Measurements from ENCODE around the gene POU6F2.

Gene POU6F2

GRCh38 chr7:39310699-39311098 lies 333.0 kb downstream of the POU6F2 start:
- no peak for TF ChIP-seq CREB1 (IDR thresholded peaks at IDR 0.05; ENCODE audit: low read depth)
- no peak for TF ChIP-seq TAF1 (IDR thresholded peaks at IDR 0.05; ENCODE audit: low read depth)
- TF ChIP-seq TCF12 (IDR thresholded peaks at IDR 0.05; ENCODE audit: low read depth) = no peak
- TF ChIP-seq EGR1 (IDR thresholded peaks at IDR 0.05) = no peak
- TF ChIP-seq RAD21 (IDR thresholded peaks at IDR 0.05; ENCODE audit: low read depth) = no peak
- TF ChIP-seq REST (IDR thresholded peaks at IDR 0.05; ENCODE audit: low read depth) = no peak
- TF ChIP-seq TEAD4 (IDR thresholded peaks at IDR 0.05) = no peak
- no peak for TF ChIP-seq FOXM1 (IDR thresholded peaks at IDR 0.05; ENCODE audit: borderline replicate concordance, low read depth)
- no peak for TF ChIP-seq MAX (IDR thresholded peaks at IDR 0.05)
- TF ChIP-seq ZBTB7A (IDR thresholded peaks at IDR 0.05; ENCODE audit: low read depth) = no peak
- TF ChIP-seq YY1 (IDR thresholded peaks at IDR 0.05; ENCODE audit: low read depth) = no peak

DNA sequence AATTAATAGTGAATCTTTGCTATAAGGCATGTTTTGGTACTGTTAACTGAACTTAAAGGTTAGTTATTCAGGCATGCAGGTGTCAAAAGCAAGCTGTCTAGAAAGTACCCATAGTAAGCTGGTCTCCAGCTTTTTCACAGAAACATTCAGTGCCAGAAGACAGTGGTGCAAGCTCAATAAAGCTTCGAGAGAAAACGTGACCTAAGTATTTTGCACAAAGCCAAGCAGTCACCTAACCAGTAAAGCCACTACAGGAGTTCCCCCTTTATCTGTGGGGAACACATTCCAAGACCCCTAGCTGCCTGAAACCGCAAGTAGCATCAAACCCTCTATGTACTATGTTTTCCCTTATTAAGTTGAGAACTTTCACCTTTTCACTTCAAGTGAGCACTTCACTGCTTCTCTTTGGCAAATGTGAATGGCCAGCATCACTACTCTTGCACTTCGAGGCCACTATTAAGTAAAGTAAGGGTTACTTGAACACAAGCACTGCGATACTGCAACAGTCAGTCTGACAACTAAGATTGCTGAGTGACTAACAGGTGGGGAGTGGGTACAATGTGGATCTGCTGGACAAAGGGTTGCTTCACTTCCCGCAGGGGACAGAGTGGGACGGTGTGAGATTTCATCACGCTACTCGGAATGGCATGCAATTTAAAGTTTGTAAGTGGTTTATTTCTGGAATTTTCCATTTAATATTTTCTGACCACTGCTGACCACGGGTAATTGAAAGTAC lies 334.7 kb downstream of the POU6F2 start:
- TF ChIP-seq FOXM1 (IDR thresholded peaks at IDR 0.05; ENCODE audit: borderline replicate concordance, low read depth) = no peak
- no peak for TF ChIP-seq RAD21 (IDR thresholded peaks at IDR 0.05; ENCODE audit: low read depth)
- TF ChIP-seq EP300 (IDR thresholded peaks at IDR 0.05; ENCODE audit: borderline replicate concordance) = no peak
- TF ChIP-seq ZBTB7A (IDR thresholded peaks at IDR 0.05; ENCODE audit: low read depth) = no peak
- TF ChIP-seq EGR1 (IDR thresholded peaks at IDR 0.05) = no peak
- no peak for TF ChIP-seq CREB1 (IDR thresholded peaks at IDR 0.05; ENCODE audit: low read depth)
- no peak for TF ChIP-seq TCF12 (IDR thresholded peaks at IDR 0.05; ENCODE audit: low read depth)
- no peak for TF ChIP-seq TEAD4 (IDR thresholded peaks at IDR 0.05)
- TF ChIP-seq TAF1 (IDR thresholded peaks at IDR 0.05; ENCODE audit: low read depth) = no peak
- TF ChIP-seq NFIC (IDR thresholded peaks at IDR 0.05) = no peak
- TF ChIP-seq REST (IDR thresholded peaks at IDR 0.05; ENCODE audit: low read depth) = no peak
- TF ChIP-seq CEBPB (IDR thresholded peaks at IDR 0.05) = no peak
- no peak for TF ChIP-seq MAX (IDR thresholded peaks at IDR 0.05)
- no peak for TF ChIP-seq YY1 (IDR thresholded peaks at IDR 0.05; ENCODE audit: low read depth)
- TF ChIP-seq, protein P1, sequence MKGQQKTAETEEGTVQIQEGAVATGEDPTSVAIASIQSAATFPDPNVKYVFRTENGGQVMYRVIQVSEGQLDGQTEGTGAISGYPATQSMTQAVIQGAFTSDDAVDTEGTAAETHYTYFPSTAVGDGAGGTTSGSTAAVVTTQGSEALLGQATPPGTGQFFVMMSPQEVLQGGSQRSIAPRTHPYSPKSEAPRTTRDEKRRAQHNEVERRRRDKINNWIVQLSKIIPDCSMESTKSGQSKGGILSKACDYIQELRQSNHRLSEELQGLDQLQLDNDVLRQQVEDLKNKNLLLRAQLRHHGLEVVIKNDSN (IDR thresholded peaks at IDR 0.05) = no peak

- TF ChIP-seq CEBPB (IDR thresholded peaks at IDR 0.05) = no peak
- TF ChIP-seq TEAD4 (IDR thresholded peaks at IDR 0.05) = no peak
- TF ChIP-seq RAD21 (IDR thresholded peaks at IDR 0.05; ENCODE audit: low read depth) = no peak
- no peak for TF ChIP-seq TAF1 (IDR thresholded peaks at IDR 0.05; ENCODE audit: low read depth)
- TF ChIP-seq ZBTB7A (IDR thresholded peaks at IDR 0.05; ENCODE audit: low read depth) = no peak
Observed at GRCh38 chr7:39313376-39313775, 335.7 kb downstream of the POU6F2 start.

DNA sequence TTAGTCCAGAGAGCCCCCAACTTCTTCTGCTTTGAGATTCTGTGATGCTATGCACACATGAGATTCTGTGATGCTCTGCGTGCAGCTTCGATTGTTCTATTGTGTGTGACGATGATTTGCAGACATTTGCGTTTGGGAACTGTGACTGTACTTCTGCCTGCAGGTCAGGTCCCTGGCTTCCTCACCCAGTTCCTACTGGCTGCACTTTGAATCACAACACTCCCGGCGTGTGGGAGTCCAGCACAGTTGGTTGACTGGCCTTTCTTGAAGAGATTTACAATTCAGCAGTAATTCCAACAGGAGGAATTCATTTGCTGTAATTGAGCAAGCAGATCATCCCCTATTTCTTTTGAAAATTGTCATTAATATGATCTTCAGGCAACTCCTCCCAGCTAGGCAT lies 336.3 kb downstream of the POU6F2 start:
- TF ChIP-seq CEBPB (IDR thresholded peaks at IDR 0.05) = no peak
- TF ChIP-seq FOXM1 (IDR thresholded peaks at IDR 0.05; ENCODE audit: borderline replicate concordance, low read depth) = no peak
- TF ChIP-seq TCF12 (IDR thresholded peaks at IDR 0.05; ENCODE audit: low read depth) = no peak
- TF ChIP-seq, protein P1 (IDR thresholded peaks at IDR 0.05) = no peak
- TF ChIP-seq REST (IDR thresholded peaks at IDR 0.05; ENCODE audit: low read depth) = no peak
